HG02870 (cell line): ENCODE measurements around the gene DPYD.
A peak's percentile ranks its signal among the peaks of the same experiment; 100 is the strongest.

Experiments used
- ATAC-seq: cut with Tn5 transposase; IDR thresholded peaks from one replicate; pipeline ENCODE4 v1.9.1; 2021; ENCODE audit warnings: mild to moderate bottlenecking, moderate library complexity; ENCODE audit not compliant: unreplicated experiment

The DPYD gene

GRCh38 chr1:97844552-97845089 is 76.2 kb downstream of the DPYD start:
- no peak for ATAC-seq

- no peak for ATAC-seq
These were observed 79.5 kb downstream of the DPYD start for GRCh38 chr1:97841338-97841737.

GRCh38 chr1:97837161-97837560 is 83.7 kb downstream of the DPYD start:
- no peak for ATAC-seq

GRCh38 chr1:97834899-97835298 is 85.9 kb downstream of the DPYD start:
- no peak for ATAC-seq

- no peak for ATAC-seq
These were observed 87.0 kb downstream of the DPYD start for GRCh38 chr1:97833881-97834280.

GRCh38 chr1:97832481-97832880 is 88.4 kb downstream of the DPYD start:
- ATAC-seq: no peak

- no peak for ATAC-seq
These were observed 92.9 kb downstream of the DPYD start for GRCh38 chr1:97827887-97828286.

- no peak for ATAC-seq
These were observed 94.0 kb downstream of the DPYD start for GRCh38 chr1:97826820-97827219.

GRCh38 chr1:97824624-97825023 is 96.2 kb downstream of the DPYD start:
- no peak for ATAC-seq

GRCh38 chr1:97824200-97824599 is 96.6 kb downstream of the DPYD start:
- ATAC-seq: no peak

GRCh38 chr1:97820470-97821188 is 100.2 kb downstream of the DPYD start:
- ATAC-seq: peak; percentile 69

GRCh38 chr1:97816927-97817326 is 103.9 kb downstream of the DPYD start:
- no peak for ATAC-seq

GRCh38 chr1:97814804-97815203 is 106.0 kb downstream of the DPYD start:
- ATAC-seq: no peak

- ATAC-seq: no peak
These were observed 106.7 kb downstream of the DPYD start for GRCh38 chr1:97814121-97814520.

- ATAC-seq: no peak
These were observed 108.8 kb downstream of the DPYD start for GRCh38 chr1:97812076-97812475.

GRCh38 chr1:97806996-97807520 is 113.8 kb downstream of the DPYD start:
- ATAC-seq: no peak

- ATAC-seq: no peak
These were observed 114.5 kb downstream of the DPYD start for GRCh38 chr1:97806326-97806725.

GRCh38 chr1:97805093-97805492 is 115.7 kb downstream of the DPYD start:
- ATAC-seq: no peak

- no peak for ATAC-seq
These were observed 117.8 kb downstream of the DPYD start for GRCh38 chr1:97803026-97803425.

GRCh38 chr1:97802011-97802410 is 118.8 kb downstream of the DPYD start:
- ATAC-seq: no peak

GRCh38 chr1:97797403-97798183 is 123.2 kb downstream of the DPYD start:
- ATAC-seq: no peak

GRCh38 chr1:97796711-97797110 is 124.1 kb downstream of the DPYD start:
- no peak for ATAC-seq
